HG03108 (cell line): Measurements from ENCODE around the gene SIGLEC7.

ENCODE experiments used
- ATAC-seq: cut with Tn5 transposase; IDR thresholded peaks from one replicate; pipeline ENCODE4 v1.9.1; 2021; ENCODE audit warnings: moderate library complexity; ENCODE audit not compliant: unreplicated experiment

The SIGLEC7 gene

DNA sequence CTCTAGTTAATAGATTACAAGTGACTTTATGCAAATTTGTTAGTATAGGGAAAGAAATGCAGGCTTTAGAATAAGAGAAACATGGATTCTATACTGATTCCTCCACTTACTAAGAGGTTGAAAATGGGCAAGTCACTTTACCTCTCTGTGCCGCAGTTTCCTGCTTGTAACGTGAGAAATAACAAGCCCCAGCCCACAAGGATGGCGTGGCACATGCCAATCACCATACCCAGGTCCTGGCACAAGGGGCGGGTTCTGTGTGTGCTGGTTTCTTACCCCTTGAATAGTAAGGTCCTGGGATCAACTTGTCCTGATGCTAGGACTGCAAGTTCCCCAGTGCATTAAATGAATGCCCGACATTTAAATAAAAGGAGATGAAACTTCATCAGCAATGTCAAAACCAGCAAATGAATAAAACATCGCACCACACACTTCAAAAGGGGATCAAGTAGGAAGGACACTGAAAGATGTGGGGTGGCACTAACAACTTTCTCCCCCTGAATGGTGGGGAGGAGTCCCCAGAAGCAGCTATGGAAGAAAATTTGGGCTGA, 25.3 kb upstream of the SIGLEC7 start:
- no peak for ATAC-seq

DNA sequence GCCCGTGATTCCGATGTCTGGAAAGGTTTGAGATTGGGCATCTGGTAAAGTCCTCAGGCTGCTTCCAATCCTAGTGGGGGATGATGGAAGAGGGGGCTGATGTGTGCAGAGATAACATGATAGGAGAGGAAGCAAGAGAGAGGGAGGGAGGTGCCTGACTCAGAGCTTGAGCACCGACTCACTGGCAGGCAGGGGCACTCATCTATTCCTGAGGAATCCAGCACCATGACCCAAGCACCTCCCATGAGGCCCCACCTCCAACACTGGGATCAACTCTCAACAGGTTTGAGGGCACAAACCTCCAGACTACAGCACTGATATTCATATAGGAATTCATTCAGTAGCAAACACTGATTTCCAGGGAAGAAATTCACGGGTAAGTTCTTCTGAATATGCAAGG, 23.0 kb upstream of the SIGLEC7 start:
- no peak for ATAC-seq

DNA sequence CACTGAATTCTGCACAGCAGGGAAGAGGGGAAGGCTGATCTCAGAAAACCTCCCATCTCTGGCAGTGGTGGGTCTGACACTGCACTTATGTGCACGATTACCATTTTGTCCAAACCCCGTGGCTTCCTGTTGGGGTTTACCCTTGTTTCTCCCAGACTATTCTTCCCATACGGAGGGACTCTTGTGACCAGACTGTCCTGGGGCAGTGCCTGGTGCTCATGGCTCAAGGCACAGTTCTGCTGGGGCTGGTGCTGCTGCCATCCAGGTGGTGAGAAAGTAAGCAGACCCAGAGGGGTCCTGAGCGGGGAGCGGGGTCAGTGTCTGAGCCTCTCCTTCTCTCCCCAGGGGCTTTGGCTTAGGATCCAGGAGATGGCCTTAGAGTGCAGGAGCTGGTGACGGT, 22.5 kb upstream of the SIGLEC7 start:
- ATAC-seq, result no peak

DNA sequence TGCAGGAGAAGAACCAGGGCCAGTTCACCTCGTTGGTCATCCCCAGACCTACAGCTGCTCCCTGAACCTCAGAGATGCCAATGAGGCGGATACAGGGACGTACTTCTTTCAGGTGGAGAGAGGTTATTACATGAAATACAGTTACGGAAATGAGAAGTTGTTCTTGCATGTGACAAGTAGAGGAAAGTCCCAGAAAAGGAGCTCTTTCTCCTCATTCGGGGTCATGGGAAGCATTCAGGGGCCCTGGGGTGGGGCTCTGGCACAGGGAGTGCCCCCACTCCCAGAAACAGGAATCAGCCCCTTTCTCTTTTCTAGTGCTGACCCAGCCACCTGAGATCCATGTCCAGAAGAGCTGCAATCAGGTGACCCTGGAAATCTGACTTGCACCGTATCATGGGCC, 21.9 kb upstream of the SIGLEC7 start:
- no peak for ATAC-seq

DNA sequence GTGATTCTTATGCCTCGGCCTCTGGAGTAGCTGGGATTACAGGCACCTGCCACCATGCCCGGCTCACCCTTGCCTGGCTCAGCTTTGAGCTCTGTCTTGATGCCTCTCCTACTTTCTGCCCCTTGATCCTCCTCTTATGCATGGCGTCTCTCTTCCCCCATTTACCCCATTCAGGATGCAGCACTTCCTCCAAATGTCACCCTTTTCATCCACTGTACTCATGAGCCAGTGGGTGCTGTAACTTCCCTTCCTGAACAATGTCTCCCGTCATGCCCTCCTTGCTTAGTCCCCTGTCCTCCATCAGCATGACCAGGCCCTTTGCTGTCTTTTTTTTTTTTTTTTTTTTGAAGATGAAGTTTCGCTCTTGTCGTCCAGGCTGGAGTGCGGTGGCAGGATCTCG, 20.8 kb upstream of the SIGLEC7 start:
- no peak for ATAC-seq

DNA sequence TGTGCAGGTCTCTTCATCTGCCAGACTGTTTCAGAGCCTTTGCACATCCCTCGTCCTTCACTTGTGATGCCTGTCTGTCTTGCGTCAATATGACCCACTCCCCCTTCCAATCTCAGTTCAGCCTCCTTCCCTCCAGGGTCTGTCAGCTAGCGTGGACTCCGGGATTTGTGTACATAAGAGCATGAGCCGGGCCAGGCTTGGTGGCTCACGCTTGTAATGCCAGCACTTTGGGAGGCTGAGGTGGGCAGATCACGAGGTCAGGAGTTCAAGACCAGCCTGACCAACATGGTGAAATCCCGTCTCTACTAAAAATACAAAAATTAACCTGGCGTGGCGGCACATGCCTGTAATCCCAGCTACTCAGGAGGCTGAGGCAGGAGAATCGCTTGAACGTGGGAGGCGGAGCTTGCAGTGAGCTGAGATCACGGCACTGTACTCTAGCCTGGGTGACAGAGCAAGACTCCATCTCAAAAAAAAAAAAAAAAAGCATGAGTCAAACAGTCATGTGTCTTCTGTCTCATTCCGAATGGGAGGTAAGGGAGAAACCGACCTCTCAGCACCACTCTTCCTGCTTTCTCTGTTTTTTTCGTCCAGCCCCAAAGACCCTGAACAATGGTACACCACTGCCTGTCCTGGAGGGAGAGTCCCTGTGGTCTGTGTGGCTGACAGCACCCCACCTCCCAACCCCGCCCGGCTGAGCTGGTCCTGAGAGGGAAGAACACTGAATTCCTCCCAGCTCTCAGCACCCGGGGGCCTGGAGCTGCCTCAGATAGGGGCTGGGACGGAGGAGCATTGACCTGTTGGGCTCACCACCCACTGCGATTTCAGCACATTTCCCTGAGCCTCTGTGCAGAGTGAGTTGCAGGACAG, 19.8 kb upstream of the SIGLEC7 start:
- no peak for ATAC-seq

DNA sequence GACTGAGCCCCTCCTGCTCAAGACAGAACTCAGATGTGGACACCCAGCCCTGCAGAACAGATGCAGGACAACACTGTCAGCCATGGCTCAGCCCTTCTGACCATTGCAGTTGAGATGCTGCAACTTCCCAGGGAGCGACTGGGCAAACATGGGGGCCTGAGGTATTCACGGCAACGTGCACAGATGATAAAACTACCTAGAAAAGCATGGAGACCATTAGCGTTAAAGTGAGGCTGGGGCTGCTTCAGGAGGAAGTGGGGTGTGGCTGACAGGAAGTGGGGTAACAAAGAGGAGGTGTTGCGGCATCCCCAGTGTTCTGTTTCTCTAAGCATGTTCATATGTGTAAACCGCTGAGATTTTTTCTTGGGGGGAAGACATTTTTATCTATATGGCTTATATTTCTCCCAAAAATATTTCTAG, 18.7 kb upstream of the SIGLEC7 start:
- ATAC-seq, result no peak

DNA sequence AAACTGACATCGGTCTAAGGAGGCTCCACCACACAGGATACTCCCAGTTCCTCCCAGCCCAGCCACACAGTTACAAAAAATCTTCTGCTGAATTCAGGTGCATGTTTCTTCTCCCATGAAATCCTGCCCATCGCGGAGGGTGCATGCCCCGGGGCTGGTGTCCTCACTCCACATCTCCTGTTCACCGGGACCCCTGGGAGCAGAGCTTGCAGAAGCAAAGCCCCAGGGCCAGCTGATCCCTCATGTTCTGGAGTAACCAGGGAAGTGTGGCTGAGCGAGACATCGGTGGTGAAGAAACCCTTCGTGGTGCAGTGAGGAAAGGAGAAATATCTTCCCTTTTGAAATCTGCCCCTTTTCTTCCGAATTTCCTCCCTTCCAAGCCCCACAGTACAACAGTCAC, 18.3 kb upstream of the SIGLEC7 start:
- ATAC-seq, result no peak

DNA sequence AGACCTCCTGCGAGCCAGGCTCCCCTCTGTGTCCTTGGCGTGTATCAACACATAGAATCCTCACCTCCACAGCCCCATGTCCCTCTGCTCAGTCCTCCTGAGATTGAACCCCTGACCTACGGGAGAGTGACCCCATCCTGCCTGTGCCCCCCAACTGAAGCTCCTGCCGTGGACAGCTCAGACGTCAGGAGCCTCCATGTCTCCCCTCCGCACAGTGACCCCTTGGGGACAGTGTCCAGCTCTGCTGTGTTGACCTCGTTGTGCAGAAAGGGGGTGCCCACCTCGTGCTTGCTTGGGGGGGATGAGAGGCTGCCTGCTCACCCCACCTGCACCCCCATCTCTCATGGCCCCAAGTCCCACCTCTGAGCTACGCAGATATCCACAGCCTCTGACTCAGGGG, 17.9 kb upstream of the SIGLEC7 start:
- ATAC-seq, result no peak

DNA sequence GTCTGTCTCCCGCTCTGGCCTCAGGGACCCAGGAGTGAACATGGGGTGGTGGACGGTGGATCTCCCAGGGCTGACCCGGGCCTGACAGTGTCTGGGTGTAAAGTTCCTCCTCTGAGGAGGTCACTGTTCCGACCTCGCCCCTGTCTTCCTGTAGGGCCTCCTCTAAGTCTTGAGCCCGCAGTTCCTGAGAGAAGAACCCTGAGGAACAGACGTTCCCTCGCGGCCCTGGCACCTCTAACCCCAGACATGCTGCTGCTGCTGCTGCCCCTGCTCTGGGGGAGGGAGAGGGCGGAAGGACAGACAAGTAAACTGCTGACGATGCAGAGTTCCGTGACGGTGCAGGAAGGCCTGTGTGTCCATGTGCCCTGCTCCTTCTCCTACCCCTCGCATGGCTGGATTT, 17.4 kb upstream of the SIGLEC7 start, which contains the start of gene SIGLEC9:
SIGLEC9 (plus strand) TSS at position 178 of the 400 bp plus-strand sequence; CDS start at position 247, 69 bp downstream.
- no peak for ATAC-seq

DNA sequence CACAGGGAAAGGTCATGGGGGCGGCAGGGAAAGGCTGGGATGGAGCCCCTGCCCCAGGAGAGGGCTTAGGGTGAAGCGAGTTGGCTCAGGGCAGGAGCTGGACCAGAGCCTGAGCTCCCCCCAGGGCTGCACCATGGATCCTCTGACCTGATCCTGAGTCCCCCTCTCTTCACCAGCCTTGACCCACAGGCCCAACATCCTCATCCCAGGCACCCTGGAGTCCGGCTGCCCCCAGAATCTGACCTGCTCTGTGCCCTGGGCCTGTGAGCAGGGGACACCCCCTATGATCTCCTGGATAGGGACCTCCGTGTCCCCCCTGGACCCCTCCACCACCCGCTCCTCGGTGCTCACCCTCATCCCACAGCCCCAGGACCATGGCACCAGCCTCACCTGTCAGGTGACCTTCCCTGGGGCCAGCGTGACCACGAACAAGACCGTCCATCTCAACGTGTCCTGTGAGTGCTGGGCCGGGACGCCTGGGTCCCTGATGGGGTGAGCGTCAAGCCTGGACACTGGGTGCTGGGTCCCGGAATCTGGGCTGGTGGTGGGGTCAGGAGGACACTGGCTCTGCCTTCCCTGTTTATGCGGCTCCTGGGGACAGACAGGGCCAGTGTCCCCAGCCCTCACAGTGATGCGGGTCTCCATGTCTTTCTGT, 16.6 kb upstream of the SIGLEC7 start:
- ATAC-seq, result no peak

DNA sequence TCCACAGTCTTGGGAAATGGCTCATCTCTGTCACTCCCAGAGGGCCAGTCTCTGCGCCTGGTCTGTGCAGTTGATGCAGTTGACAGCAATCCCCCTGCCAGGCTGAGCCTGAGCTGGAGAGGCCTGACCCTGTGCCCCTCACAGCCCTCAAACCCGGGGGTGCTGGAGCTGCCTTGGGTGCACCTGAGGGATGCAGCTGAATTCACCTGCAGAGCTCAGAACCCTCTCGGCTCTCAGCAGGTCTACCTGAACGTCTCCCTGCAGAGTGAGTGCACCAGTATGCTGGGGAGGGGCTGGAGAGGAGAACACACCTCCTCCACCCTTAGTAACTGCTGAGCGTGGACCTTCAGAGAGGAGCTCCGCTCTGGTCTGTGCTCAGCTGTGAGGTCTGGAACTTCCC, 15.1 kb upstream of the SIGLEC7 start:
- ATAC-seq, result no peak

DNA sequence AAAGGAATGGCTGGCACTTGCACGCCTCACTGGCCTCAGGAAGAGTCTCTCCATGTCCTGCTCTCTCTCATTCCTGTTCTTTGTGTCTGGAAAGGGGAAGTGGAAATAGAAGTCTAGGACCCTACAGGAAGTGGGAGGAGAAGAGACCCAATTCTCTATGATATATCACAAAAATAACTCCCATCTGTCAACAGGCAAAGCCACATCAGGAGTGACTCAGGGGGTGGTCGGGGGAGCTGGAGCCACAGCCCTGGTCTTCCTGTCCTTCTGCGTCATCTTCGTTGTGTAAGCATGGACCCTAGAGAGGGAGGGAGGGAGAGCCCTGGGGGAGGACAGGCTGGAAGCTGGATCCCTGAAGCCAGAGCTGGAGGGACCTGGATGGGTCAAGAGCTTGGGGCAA, 14.3 kb upstream of the SIGLEC7 start:
- no peak for ATAC-seq

DNA sequence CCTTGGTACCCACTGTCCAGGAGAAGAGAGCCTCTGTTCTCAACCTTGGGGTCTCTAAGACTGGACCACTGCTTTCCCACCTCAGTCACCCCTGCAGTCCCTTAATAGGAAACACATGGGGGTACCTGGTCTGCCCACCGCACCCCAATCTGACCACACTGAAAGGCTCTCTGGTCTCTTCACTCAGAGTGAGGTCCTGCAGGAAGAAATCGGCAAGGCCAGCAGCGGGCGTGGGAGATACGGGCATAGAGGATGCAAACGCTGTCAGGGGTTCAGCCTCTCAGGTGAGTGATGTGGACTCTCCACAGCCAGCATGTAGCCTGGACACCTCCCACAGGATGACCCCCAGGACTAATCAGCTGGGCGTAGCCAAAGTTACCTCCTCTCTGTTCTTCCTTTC, 13.9 kb upstream of the SIGLEC7 start:
- no peak for ATAC-seq

DNA sequence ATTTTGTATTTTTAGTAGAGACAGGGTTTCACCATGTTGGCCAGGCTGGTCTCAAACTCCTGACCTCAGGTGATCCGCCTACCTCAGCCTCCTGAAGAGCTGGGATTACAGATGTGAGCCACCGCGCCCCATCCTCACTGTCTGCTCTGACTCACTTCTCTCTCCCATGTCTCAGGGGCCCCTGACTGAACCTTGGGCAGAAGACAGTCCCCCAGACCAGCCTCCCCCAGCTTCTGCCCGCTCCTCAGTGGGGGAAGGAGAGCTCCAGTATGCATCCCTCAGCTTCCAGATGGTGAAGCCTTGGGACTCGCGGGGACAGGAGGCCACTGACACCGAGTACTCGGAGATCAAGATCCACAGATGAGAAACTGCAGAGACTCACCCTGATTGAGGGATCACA, 12.4 kb upstream of the SIGLEC7 start:
- ATAC-seq, result no peak

DNA sequence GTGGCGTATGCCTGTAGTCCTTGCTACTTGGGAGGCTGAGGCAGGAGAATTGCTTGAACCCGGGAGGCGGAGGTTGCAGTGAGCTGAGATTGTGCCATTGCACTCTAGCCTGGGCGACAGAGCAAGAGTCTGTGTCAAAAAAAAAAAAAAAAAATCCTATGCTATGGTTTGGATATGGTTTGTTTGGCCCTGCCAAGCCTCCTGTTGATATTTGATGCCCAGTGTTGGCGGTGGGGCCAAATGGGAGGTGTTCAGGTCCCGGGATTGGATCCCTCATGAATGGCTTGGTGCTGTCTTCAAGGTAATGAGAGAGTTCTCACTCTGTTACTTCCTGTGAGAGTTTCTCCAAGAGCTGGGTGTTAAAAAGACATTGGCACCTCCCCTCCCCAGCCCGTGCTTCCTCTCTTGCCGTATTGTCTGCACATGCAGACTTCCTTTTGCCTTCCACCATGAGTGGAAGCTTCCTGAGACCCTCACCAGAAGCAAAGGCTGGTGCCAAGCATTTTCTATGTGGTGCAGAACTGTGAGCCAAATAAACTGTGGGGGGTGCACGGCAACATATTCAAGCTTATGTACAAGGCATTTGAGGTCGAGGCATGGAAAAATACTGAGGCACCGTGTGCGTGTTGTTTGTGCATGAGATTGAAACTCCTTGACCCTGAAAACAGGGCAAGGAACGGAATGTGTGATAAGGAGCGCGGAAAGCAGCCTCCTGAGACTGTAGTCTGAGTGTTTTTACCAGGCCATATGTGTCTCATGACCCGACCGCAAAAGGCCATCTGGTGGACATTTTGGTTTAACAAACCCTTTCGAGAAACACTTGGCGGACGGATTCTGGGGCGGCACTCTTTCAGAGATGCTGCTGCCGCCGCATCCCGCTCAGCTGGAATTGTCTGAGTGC, 10.1 kb upstream of the SIGLEC7 start:
- ATAC-seq, result no peak

DNA sequence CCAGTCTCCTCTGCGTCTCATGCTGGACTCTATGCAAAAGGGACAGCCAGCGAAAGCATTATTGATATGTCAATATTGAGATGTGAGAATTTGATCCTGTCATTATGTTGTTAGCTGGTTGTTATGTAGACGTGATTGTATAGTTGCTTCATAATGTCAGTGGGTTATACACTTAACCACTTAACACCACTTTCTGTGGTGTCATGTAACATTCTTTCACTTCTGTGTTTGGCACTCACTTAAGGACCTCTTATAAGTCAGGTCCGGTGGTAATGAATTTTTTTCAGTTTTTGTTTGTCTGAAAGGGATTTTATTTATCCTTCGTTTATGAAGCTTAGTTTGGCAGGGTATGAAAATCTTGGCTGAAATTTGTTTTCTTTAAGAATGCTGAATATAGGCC, 7.1 kb upstream of the SIGLEC7 start:
- ATAC-seq, result no peak

DNA sequence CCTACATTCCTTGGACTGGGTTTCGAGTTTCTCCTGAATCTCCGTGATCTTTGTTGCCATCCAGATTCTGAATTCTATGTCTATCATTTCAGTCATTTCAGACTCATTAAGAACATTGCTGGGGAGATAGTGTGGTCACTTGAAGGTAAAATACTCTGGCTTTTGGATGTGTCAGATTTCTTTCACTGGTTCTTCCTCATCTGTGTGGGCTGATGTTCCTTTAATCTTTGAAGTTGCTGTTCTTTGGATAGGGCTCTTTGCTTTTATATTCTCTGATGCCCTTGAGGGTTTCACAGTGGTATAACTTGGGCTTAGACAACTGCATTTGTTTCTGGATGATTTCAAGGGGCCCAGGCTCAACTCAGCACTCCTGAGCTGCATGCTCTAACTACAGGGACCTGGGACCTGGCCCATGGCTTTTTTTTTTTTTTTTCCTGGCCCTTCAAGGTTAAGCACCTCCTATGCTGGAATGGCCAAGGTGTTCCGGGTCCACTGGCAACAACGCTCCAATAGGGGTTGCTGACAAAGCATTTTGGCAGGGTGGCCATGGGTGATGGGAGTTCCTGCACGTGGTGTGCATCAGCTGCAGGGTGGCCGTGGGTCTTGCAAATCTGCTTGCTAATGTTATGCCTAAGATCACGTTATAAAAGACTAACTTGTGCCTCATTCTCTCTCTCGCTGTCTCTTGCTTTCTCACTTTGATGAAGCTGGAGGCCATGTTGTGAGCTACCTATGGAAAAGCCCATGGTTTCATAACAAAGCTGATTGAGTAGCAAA, 5.9 kb upstream of the SIGLEC7 start:
- no peak for ATAC-seq

DNA sequence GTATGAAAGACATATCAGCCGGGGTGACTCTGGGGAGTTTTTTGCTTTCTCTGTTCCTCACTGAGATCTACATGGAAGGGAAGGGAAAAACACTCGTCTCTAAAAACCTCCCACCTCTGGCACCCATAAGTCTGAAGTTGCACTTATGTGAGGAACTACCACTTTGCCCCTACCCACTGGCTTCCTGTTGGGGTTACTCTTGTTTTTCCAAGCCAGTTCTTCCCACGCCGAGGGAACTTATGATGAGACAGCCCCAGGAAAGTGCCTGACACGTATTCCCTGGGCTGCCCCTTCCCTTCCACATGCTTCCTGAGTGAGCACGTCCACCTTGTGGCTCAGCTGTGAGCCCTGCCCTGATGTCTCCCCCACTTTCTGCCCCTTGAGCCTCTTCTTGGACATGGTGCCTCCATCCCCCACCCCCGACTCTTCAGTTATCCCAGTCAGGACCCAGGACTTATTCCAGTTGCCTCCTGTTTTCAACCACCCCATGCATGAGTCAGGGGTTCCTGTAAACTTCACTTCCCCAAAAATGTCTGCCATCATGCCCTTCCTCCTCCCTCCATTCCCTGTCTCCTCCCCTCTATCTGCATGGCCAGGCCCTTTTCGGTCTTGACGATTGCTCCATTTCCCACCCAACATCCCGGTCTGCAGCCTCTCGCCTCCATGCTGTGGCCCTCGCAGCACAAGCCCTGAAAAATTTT, 5.1 kb upstream of the SIGLEC7 start:
- ATAC-seq, result no peak
